ENCODE results near the gene SLC16A8. TPM values are rescaled to one million over a fixed set of nuclear protein-coding genes. Genes with fewer than 3 reads are reported as not detected.

The SLC16A8 gene
- total RNA-seq, 2 donors from 2014 or later: 0.51 to 0.57 TPM

GRCh38 chr22:38114484-38115398 is 30.8 kb upstream of the SLC16A8 start:
- intact Hi-C loops (cut with DNase I): loop anchor here in 1 of 2 donors (5.0 kb wide), 2 partner anchors 88 to 238 kb away; partner anchors contain the start of gene MAFF
- DNase-seq (ENCODE audit: low spot score): peak; percentile 96

GRCh38 chr22:38112381-38112780 is 28.4 kb upstream of the SLC16A8 start:
- intact Hi-C loops (cut with DNase I): loop anchor here in 1 of 2 donors (5.0 kb wide), 2 partner anchors 90 to 240 kb away; partner anchors contain the start of gene MAFF

GRCh38 chr22:38111925-38112355 is 28.0 kb upstream of the SLC16A8 start:
- intact Hi-C loops (cut with DNase I): loop anchor here in 1 of 2 donors (5.0 kb wide), 2 partner anchors 90 to 240 kb away; partner anchors contain the start of gene MAFF
- no peak for DNase-seq (ENCODE audit: low spot score)

More at GRCh38 chr22:38112381-38112780, 28.4 kb upstream of the SLC16A8 start:
- no peak for DNase-seq (ENCODE audit: low spot score)

GRCh38 chr22:38110863-38111852 is 27.2 kb upstream of the SLC16A8 start:
- DNase-seq (ENCODE audit: low spot score): no peak

GRCh38 chr22:38110008-38110862 is 26.3 kb upstream of the SLC16A8 start, which contains the start of gene BAIAP2L2:
BAIAP2L2 (minus strand) TSS chr22:38110684; CDS start chr22:38110525, 159 bp downstream.
- no peak for DNase-seq (ENCODE audit: low spot score)
- intact Hi-C loops (cut with DNase I): loop anchor here in 1 of 2 donors (5.0 kb wide), 2 partner anchors 92 to 242 kb away; partner anchors contain the start of gene MAFF

More at GRCh38 chr22:38110863-38111852, 27.2 kb upstream of the SLC16A8 start:
- intact Hi-C loops (cut with DNase I): loop anchor here in 1 of 2 donors (5.0 kb wide), 2 partner anchors 91 to 241 kb away; partner anchors contain the start of gene MAFF

GRCh38 chr22:38109371-38110001 is 25.5 kb upstream of the SLC16A8 start:
- no peak for DNase-seq (ENCODE audit: low spot score)

GRCh38 chr22:38108561-38109319 is 24.8 kb upstream of the SLC16A8 start:
- intact Hi-C loops (cut with DNase I): no loop called here
- no peak for DNase-seq (ENCODE audit: low spot score)

More at GRCh38 chr22:38109371-38110001, 25.5 kb upstream of the SLC16A8 start:
- intact Hi-C loops (cut with DNase I): loop anchor here in 1 of 2 donors (5.0 kb wide), 2 partner anchors 93 to 243 kb away; partner anchors contain the start of gene MAFF

GRCh38 chr22:38107692-38108515 is 23.9 kb upstream of the SLC16A8 start:
- intact Hi-C loops (cut with DNase I): no loop called here

GRCh38 chr22:38106814-38107578 is 23.0 kb upstream of the SLC16A8 start:
- intact Hi-C loops (cut with DNase I): no loop called here
- DNase-seq (ENCODE audit: low spot score): no peak

More at GRCh38 chr22:38107692-38108515, 23.9 kb upstream of the SLC16A8 start:
- no peak for DNase-seq (ENCODE audit: low spot score)

GRCh38 chr22:38104084-38104483 is 20.1 kb upstream of the SLC16A8 start:
- no peak for DNase-seq (ENCODE audit: low spot score)
- intact Hi-C loops (cut with DNase I): no loop called here

GRCh38 chr22:38103641-38104040 is 19.7 kb upstream of the SLC16A8 start:
- intact Hi-C loops (cut with DNase I): no loop called here
- DNase-seq (ENCODE audit: low spot score): no peak

GRCh38 chr22:38098410-38099249 is 14.6 kb upstream of the SLC16A8 start:
- DNase-seq (ENCODE audit: low spot score): no peak
- intact Hi-C loops (cut with DNase I): no loop called here

- no peak for DNase-seq (ENCODE audit: low spot score)
- intact Hi-C loops (cut with DNase I): no loop called here
These were observed 13.8 kb upstream of the SLC16A8 start for GRCh38 chr22:38097557-38098409.

All from posterior vena cava (tissue), 2 donors.